ENCODE measurements around the gene ZBTB46.

ZBTB46 gene

DNA sequence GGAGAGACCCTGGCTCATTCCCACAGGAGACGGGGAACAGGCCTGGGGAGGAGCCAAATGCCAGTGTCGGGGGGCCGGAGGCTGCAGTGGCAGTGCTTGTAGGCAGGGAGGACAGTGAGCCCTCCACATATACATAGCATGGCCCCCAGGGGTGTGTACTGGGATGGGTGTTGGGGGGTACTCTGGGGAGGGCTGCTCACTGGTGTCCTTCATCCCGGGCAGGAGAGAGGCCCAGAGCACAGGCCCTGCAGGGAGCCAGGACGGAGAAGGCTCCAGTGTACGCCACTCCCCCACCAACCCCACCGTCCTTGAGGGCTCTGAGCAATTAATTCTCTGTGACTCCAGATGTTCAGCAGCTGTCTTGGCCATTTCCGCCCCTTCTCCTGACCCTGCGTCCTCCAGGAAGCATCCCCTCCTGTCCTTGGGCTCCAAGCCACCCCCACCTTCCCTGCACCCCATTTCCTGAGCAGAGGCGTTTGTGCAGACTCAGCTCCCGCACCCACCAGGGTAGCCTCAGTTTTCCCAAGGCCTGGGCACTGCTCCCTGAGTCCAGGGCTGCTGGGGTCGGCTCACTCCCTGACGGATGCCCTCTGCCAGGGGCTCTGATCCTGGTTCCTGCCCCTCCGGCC, 26.8 kb upstream of the ZBTB46 start:
- Histone ChIP-seq H3K9me3 (ENCODE audit: control insufficient read depth, insufficient read depth, low read depth, low read length) (no peaks in the 10 kb centered on the region), H3K36me3 (ENCODE audit: control insufficient read depth in 2 of 2, insufficient read depth in 1 of 2, low read length in 2 of 2) (peaks cover 0 to 16% of the 10 kb centered on the region in 2 experiments; a peak in 1 of 3 replicates), H3K4me1 (ENCODE audit: control insufficient read depth, insufficient read depth, low read length) (no peaks in the 10 kb centered on the region), H3K27ac (ENCODE audit: extremely low read depth, low read depth, low read length) (no peak overlapping the region), H3K4me3 (ENCODE audit: low read depth, low read length) (no peak overlapping the region)
- ChIA-PET CTCF (interaction anchor here (0.8 to 1.4 kb wide), 2 partner anchors 71 to 113 kb away, joined by 3 to 4 read pairs; no protein-coding TSS in a partner anchor), POLR2A (no interaction called here)
- TF ChIP-seq ZBTB8A (tag by site-specific recombination; IDR thresholded peaks at IDR 0.05) (no peak), ZSCAN23 (tag by site-specific recombination; IDR thresholded peaks at IDR 0.05) (no peak), GLIS1 (tag by site-specific recombination; IDR thresholded peaks at IDR 0.05) (peak; percentile 65), ZNF488 (tag by site-specific recombination; IDR thresholded peaks at IDR 0.05) (no peak), KLF9 (tag by site-specific recombination; IDR thresholded peaks at IDR 0.05; ENCODE audit: low read depth) (no peak), GLIS2 (tag by site-specific recombination; IDR thresholded peaks at IDR 0.05) (peak; percentile 30; the same call in 1 of the 2 replicates), HOXD13 (CRISPR knock-in tag; IDR thresholded peaks at IDR 0.05; ENCODE audit: borderline replicate concordance) (no peak)
- TF ChIP-seq, protein P1, sequence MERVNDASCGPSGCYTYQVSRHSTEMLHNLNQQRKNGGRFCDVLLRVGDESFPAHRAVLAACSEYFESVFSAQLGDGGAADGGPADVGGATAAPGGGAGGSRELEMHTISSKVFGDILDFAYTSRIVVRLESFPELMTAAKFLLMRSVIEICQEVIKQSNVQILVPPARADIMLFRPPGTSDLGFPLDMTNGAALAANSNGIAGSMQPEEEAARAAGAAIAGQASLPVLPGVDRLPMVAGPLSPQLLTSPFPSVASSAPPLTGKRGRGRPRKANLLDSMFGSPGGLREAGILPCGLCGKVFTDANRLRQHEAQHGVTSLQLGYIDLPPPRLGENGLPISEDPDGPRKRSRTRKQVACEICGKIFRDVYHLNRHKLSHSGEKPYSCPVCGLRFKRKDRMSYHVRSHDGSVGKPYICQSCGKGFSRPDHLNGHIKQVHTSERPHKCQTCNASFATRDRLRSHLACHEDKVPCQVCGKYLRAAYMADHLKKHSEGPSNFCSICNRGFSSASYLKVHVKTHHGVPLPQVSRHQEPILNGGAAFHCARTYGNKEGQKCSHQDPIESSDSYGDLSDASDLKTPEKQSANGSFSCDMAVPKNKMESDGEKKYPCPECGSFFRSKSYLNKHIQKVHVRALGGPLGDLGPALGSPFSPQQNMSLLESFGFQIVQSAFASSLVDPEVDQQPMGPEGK (tag by site-specific recombination; IDR thresholded peaks at IDR 0.05), result peak; percentile 50; the same call in 1 of the 2 replicates
- TF ChIP-seq, protein P2, sequence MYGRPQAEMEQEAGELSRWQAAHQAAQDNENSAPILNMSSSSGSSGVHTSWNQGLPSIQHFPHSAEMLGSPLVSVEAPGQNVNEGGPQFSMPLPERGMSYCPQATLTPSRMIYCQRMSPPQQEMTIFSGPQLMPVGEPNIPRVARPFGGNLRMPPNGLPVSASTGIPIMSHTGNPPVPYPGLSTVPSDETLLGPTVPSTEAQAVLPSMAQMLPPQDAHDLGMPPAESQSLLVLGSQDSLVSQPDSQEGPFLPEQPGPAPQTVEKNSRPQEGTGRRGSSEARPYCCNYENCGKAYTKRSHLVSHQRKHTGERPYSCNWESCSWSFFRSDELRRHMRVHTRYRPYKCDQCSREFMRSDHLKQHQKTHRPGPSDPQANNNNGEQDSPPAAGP (tag by site-specific recombination; IDR thresholded peaks at IDR 0.05), result no peak
- TF ChIP-seq, protein P3, sequence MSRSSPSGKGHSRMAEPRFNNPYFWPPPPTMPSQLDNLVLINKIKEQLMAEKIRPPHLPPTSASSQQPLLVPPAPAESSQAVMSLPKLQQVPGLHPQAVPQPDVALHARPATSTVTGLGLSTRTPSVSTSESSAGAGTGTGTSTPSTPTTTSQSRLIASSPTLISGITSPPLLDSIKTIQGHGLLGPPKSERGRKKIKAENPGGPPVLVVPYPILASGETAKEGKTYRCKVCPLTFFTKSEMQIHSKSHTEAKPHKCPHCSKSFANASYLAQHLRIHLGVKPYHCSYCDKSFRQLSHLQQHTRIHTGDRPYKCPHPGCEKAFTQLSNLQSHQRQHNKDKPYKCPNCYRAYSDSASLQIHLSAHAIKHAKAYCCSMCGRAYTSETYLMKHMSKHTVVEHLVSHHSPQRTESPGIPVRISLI (tag by site-specific recombination; IDR thresholded peaks at IDR 0.05), result no peak

- CTCF ChIA-PET, result no interaction called here
- Histone ChIP-seq H3K27ac (ENCODE audit: extremely low read depth, low read depth, low read length) (no peak overlapping the region), H3K4me1 (ENCODE audit: control insufficient read depth, insufficient read depth, low read length) (no peaks in the 10 kb centered on the region), H3K36me3 (ENCODE audit: control insufficient read depth in 2 of 2, insufficient read depth in 1 of 2, low read length in 2 of 2) (no peaks in the 10 kb centered on the region), H3K4me3 (ENCODE audit: low read depth, low read length) (no peak overlapping the region), H3K9me3 (ENCODE audit: control insufficient read depth, insufficient read depth, low read depth, low read length) (no peaks in the 10 kb centered on the region)
- POLR2A ChIA-PET, result interaction anchor here (2.1 kb wide), 1 partner anchor 8 kb away, joined by 8 read pairs; the partner anchor contains the start of gene TPD52L2
- TF ChIP-seq ZNF660 (tag by site-specific recombination; IDR thresholded peaks at IDR 0.05) (no peak), ZNF146 (tag by site-specific recombination; IDR thresholded peaks at IDR 0.05) (no peak), ZFP3 (tag by site-specific recombination; IDR thresholded peaks at IDR 0.05; ENCODE audit: low read depth) (no peak), ZNF112 (tag by site-specific recombination; IDR thresholded peaks at IDR 0.05) (no peak), GLIS1 (tag by site-specific recombination; IDR thresholded peaks at IDR 0.05) (no peak), ZBTB7A (tag by site-specific recombination; IDR thresholded peaks at IDR 0.05; ENCODE audit: low read depth) (no peak), ZNF580 (tag by site-specific recombination; IDR thresholded peaks at IDR 0.05) (no peak), BCL11B (tag by site-specific recombination; IDR thresholded peaks at IDR 0.05; ENCODE audit: low read depth) (no peak), ZNF416 (tag by site-specific recombination; IDR thresholded peaks at IDR 0.05) (no peak), ZNF747 (tag by site-specific recombination; IDR thresholded peaks at IDR 0.05) (no peak), ZNF501 (tag by site-specific recombination; IDR thresholded peaks at IDR 0.05) (no peak), ZNF391 (tag by site-specific recombination; IDR thresholded peaks at IDR 0.05; ENCODE audit: borderline replicate concordance, low read depth) (no peak)
- TF ChIP-seq, protein P2 (tag by site-specific recombination; IDR thresholded peaks at IDR 0.05), result no peak
- TF ChIP-seq, protein P4, sequence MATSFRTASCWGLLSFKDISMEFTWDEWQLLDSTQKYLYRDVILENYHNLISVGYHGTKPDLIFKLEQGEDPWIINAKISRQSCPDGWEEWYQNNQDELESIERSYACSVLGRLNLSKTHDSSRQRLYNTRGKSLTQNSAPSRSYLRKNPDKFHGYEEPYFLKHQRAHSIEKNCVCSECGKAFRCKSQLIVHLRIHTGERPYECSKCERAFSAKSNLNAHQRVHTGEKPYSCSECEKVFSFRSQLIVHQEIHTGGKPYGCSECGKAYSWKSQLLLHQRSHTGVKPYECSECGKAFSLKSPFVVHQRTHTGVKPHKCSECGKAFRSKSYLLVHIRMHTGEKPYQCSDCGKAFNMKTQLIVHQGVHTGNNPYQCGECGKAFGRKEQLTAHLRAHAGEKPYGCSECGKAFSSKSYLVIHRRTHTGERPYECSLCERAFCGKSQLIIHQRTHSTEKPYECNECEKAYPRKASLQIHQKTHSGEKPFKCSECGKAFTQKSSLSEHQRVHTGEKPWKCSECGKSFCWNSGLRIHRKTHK (tag by site-specific recombination; IDR thresholded peaks at IDR 0.05), result no peak
- TF ChIP-seq, protein P5, sequence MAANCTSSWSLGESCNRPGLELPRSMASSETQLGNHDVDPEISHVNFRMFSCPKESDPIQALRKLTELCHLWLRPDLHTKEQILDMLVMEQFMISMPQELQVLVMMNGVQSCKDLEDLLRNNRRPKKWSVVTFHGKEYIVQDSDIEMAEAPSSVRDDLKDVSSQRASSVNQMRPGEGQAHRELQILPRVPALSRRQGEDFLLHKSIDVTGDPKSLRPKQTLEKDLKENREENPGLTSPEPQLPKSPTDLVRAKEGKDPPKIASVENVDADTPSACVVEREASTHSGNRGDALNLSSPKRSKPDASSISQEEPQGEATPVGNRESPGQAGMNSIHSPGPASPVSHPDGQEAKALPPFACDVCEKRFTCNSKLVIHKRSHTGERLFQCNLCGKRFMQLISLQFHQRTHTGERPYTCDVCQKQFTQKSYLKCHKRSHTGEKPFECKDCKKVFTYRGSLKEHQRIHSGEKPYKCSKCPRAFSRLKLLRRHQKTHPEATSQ (tag by site-specific recombination; IDR thresholded peaks at IDR 0.05), result no peak
These were observed 25.0 kb upstream of the ZBTB46 start for GRCh38 chr20:63856098-63856511.
